Erythroblast (primary cell): ENCODE measurements around the gene MST1.

Experiments
- GATA1 ChIP-seq: IDR thresholded peaks from 2 replicates; pipeline ENCODE4 v1.6.1; 2011; ENCODE audit warnings: low read depth, mild to moderate bottlenecking, control low read depth, low read length, moderate library complexity
- POLR2A ChIP-seq: IDR thresholded peaks from 2 replicates; pipeline ENCODE4 v1.6.1; 2011; ENCODE audit warnings: mild to moderate bottlenecking, low read length

DNA sequence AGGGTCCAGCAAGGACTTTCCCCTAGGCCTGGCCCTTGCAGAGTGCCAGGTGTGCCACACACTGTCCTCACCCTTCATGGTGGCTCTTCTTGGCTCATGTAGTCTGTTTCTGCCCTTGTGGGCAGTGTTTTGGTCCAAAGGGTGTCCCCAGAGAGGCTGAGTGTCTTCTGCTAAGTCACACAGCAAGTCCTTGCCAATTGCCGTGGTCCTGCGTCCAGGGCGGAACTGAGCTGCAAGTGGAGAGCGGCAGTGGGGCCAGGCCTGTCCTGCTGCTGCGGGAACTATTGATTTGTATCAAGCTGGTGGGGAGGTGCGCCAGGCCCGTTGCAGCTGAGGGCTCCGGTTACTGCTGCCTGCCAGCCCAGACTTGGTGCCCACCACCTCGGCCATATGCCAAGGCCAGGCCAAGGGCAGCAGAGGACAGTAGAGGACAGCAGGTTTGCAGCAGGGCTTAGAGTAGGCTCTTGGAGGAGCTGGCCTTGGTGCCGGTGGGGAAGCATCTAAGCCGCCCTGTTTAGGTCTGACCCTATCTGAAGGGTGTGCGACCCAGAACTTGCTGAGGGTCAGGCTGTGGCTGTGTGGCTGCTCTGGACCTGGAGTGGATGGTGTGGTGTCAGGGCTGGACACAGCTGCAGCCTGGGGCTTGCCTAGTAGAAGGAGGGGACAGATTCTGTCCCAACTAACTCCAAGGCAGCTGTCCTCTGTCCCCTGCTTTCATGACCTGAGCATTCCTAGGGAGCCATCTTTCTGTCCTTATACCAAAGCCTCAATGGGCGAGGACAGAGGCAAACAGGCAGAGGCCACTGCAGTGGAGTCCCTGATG lies 25.7 kb upstream of the MST1 start:
- no peak for TF ChIP-seq POLR2A
- TF ChIP-seq GATA1 = no peak
